Measurements from ENCODE around the gene MT1A.

The MT1A gene

DNA sequence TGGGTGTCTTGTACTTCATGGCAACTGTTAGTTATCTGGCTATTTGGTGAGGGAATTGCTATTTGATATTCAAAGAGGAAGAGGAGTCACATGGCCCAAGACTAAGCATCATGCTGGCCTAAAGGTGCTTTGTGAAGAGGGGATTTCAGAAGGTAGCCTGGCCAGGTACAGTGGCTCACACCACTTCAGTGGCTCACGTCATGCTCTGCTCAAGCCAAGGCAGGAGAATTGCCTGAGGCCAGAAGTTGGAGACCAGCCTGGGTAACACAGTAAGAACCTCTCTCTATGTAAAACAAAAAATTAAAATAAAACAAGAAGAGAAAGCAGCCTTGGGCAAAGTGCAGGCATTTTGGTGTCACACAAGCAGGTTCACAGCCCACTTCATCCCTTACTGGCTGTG is 6.8 kb downstream of the MT1A start:
- TF ChIP-seq, protein P1, sequence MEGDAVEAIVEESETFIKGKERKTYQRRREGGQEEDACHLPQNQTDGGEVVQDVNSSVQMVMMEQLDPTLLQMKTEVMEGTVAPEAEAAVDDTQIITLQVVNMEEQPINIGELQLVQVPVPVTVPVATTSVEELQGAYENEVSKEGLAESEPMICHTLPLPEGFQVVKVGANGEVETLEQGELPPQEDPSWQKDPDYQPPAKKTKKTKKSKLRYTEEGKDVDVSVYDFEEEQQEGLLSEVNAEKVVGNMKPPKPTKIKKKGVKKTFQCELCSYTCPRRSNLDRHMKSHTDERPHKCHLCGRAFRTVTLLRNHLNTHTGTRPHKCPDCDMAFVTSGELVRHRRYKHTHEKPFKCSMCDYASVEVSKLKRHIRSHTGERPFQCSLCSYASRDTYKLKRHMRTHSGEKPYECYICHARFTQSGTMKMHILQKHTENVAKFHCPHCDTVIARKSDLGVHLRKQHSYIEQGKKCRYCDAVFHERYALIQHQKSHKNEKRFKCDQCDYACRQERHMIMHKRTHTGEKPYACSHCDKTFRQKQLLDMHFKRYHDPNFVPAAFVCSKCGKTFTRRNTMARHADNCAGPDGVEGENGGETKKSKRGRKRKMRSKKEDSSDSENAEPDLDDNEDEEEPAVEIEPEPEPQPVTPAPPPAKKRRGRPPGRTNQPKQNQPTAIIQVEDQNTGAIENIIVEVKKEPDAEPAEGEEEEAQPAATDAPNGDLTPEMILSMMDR (IDR thresholded peaks at IDR 0.05; ENCODE audit: insufficient read depth, low read depth, low read length, missing control alignments) = no peak
- DNase-seq (ENCODE audit: low read depth) = no peak
- H3K4me3 ChIP-seq (ENCODE audit: low read depth, low read length) = no peak overlapping the region

DNA sequence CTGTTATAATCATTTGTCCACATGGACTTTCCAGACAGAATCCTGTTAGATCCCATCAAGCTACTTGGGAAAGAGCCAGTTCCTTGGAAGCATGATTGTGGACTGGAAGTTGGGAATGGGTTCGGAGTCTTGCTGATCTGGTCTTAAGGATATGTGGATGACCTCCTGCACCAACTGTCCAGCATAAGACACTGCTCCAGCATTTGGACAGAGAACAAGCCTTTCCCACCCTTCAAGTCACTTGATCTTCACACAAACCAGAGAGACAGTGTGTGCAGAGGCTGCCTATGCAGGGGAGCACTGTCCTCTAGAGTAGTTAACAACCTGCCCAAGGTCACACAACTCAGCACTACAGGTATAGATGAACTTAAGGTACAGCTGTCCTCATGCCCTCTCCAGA is 7.4 kb downstream of the MT1A start:
- TF ChIP-seq, protein P1 (IDR thresholded peaks at IDR 0.05; ENCODE audit: insufficient read depth, low read depth, low read length, missing control alignments) = no peak

DNA sequence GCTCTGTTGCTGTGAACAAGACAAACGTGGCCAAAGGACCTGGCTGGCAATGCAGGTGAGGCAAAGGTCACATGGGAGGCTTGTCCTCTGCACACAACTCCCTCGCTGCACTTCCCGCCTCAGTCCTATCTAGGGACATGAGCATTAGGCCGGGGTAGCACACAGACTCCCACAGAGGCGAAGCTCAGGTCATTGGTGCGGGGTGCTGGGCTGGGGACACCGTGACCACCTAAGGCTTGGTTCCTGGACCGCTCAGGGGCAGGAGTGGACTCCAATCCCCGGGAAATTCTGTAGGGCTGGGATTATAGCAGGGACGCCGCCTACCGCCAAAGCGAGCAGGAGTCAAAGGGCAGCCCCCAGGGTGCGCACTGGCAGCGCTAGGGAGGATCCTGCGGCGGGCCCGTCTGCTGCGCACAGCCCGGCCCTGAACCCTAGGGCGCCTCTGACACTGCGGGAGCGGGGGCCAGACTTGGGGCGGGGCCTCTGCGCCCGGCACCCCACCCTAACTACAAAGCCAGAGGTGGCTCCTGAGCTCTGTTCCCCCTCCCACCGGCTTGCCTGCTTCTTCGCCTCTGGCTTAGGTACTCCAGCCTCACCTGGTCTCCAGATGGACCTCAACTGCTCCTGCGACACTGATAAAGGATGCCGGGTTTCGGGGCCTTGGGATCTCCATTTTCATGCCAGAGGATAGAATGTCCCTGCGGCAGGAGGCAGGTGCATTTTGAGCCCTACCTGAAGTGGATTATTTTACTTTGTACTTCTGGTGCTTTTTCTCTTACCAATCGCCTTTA is 9.4 kb downstream of the MT1A start:
- TF ChIP-seq, protein P1 (IDR thresholded peaks at IDR 0.05; ENCODE audit: insufficient read depth, low read depth, low read length, missing control alignments) = no peak
- no peak overlapping the region for H3K4me3 ChIP-seq (ENCODE audit: low read depth, low read length)
- DNase-seq (ENCODE audit: low read depth) = no peak

More for the DNA sequence above, 7.4 kb downstream of the MT1A start:
- H3K4me3 ChIP-seq (ENCODE audit: low read depth, low read length) = no peak overlapping the region
- DNase-seq (ENCODE audit: low read depth) = no peak

DNA sequence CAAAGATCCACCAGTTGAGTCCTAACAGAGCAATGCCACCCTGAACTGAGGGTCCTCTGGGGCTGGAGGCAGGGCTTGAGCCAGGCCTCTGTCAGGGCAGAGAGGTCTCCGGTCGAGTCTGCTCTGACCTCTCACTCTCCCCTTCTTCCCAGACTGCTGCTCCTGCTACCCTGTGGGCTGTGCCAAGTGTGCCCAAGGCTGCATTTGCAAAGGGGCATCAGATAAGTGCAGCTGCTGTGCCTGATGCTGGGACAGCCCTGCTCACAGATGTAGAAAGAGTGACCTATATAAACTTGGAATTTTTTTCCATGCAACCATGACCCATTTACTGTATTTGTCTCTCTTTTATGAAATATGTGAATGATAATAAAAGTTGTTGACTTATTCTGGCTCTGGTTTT is 10.8 kb downstream of the MT1A start:
- TF ChIP-seq, protein P1 (IDR thresholded peaks at IDR 0.05; ENCODE audit: insufficient read depth, low read depth, low read length, missing control alignments) = no peak
- no peak for DNase-seq (ENCODE audit: low read depth)
- no peak overlapping the region for H3K4me3 ChIP-seq (ENCODE audit: low read depth, low read length)

DNA sequence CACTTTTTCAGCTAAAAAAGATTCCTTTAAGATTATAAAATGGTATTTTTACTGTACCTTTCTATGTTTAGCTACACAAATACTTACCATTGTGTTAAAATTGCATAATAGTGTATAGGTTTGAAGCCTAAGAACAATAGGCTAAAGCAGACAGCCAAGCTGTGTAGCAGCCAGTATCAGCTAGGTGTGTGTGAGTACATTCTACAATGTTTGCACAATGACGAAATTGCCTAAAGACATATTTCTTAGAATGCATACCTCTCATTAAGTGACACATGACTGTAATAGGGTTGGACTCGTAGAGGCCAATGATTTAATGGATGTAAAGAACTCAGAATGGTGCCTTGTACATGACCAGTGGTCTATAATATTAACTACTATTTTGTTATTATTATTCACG is 11.4 kb downstream of the MT1A start:
- DNase-seq (ENCODE audit: low read depth) = no peak
- TF ChIP-seq, protein P1 (IDR thresholded peaks at IDR 0.05; ENCODE audit: insufficient read depth, low read depth, low read length, missing control alignments) = no peak
- H3K4me3 ChIP-seq (ENCODE audit: low read depth, low read length) = no peak overlapping the region

DNA sequence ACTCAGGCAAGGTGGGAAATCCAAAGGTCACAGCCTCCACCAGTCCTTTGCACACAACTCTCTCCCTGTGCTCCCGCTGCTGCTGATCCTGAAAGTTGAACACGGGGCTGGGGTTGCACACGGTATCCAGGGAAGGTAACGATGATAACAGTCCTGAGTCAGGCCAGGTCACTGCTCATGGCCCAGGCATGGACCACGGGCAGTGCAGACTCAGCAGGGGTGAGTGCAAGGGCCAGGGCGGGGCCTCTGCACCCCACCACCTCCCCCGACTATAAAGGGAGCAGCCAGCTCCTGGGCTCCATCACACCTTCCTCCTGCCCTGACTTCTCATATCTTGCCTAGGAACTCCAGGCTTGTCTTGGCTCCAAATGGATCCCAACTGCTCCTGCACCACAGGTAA is 13.1 kb downstream of the MT1A start, which contains the start of gene MT1B:
TSS of gene MT1B (plus strand) at position 301 of the 400 bp plus-strand sequence. CDS start at position 369, 68 bp downstream.
- H3K4me3 ChIP-seq (ENCODE audit: low read depth, low read length) = no peak within 1 kb of the TSS
- TF ChIP-seq, protein P1 (IDR thresholded peaks at IDR 0.05; ENCODE audit: insufficient read depth, low read depth, low read length, missing control alignments) = no peak
- DNase-seq (ENCODE audit: low read depth) = no peak

DNA sequence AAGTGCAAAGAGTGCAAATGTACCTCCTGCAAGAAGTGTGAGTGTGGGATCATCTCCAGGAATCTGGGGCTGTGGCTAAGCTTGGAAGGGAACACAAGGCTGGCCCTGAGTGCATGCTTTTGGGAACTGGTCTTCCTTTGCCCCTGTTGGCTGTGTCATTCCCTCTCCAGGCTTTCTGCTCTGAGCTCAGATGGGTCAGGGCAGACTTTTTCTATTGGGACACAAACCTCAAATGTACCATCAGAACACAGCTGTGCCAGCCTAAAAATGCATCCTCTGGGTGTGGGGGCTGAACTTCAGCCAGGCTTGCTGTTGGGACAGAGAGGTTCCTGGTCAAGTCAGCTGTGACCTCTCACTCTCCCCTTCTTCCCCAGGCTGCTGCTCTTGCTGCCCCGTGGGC is 14.1 kb downstream of the MT1A start:
- no peak overlapping the region for H3K4me3 ChIP-seq (ENCODE audit: low read depth, low read length)
- DNase-seq (ENCODE audit: low read depth) = no peak
- TF ChIP-seq, protein P1 (IDR thresholded peaks at IDR 0.05; ENCODE audit: insufficient read depth, low read depth, low read length, missing control alignments) = no peak

Data from GM12865 (cell line).